ENCODE data around the gene SLC6A13.
"Not testable (repeated sequence)": the region's sequence is repeated elsewhere in the genome, so short reads cannot be mapped to it uniquely, and the experiment has no call there.

DNA sequence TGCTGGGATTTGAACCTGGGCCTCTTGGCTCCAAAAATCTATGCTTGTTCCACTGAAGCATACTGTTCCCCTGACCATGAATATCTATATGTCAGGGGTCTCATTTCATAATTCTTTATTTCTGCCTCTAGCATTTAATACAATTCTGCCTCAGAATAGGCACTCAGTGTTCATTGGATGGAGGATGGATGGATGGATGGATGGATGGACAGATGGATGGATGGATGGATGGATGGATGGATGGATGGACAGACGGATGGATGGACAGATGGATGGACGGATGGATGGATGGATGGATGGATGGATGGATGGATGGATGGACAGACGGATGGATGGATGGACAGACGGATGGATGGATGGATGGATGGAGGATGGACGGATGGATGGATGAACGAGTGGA, 45.6 kb downstream of the SLC6A13 start:
- TF ChIP-seq, protein P1, sequence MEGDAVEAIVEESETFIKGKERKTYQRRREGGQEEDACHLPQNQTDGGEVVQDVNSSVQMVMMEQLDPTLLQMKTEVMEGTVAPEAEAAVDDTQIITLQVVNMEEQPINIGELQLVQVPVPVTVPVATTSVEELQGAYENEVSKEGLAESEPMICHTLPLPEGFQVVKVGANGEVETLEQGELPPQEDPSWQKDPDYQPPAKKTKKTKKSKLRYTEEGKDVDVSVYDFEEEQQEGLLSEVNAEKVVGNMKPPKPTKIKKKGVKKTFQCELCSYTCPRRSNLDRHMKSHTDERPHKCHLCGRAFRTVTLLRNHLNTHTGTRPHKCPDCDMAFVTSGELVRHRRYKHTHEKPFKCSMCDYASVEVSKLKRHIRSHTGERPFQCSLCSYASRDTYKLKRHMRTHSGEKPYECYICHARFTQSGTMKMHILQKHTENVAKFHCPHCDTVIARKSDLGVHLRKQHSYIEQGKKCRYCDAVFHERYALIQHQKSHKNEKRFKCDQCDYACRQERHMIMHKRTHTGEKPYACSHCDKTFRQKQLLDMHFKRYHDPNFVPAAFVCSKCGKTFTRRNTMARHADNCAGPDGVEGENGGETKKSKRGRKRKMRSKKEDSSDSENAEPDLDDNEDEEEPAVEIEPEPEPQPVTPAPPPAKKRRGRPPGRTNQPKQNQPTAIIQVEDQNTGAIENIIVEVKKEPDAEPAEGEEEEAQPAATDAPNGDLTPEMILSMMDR (IDR thresholded peaks at IDR 0.05; ENCODE audit: poor library complexity, severe bottlenecking): not testable (repeated sequence)
- TF ChIP-seq, protein P2, sequence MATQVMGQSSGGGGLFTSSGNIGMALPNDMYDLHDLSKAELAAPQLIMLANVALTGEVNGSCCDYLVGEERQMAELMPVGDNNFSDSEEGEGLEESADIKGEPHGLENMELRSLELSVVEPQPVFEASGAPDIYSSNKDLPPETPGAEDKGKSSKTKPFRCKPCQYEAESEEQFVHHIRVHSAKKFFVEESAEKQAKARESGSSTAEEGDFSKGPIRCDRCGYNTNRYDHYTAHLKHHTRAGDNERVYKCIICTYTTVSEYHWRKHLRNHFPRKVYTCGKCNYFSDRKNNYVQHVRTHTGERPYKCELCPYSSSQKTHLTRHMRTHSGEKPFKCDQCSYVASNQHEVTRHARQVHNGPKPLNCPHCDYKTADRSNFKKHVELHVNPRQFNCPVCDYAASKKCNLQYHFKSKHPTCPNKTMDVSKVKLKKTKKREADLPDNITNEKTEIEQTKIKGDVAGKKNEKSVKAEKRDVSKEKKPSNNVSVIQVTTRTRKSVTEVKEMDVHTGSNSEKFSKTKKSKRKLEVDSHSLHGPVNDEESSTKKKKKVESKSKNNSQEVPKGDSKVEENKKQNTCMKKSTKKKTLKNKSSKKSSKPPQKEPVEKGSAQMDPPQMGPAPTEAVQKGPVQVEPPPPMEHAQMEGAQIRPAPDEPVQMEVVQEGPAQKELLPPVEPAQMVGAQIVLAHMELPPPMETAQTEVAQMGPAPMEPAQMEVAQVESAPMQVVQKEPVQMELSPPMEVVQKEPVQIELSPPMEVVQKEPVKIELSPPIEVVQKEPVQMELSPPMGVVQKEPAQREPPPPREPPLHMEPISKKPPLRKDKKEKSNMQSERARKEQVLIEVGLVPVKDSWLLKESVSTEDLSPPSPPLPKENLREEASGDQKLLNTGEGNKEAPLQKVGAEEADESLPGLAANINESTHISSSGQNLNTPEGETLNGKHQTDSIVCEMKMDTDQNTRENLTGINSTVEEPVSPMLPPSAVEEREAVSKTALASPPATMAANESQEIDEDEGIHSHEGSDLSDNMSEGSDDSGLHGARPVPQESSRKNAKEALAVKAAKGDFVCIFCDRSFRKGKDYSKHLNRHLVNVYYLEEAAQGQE (IDR thresholded peaks at IDR 0.05; ENCODE audit: borderline replicate concordance): not testable (repeated sequence)
- TF ChIP-seq TAF1 (IDR thresholded peaks at IDR 0.05; ENCODE audit: low read depth); EP300 (conservative IDR thresholded peaks at IDR 0.05; ENCODE audit: poor library complexity, severe bottlenecking); SMC3 (conservative IDR thresholded peaks at IDR 0.05; ENCODE audit: poor library complexity); POLR2AphosphoS5 (IDR thresholded peaks at IDR 0.05); EZH2 (IDR thresholded peaks at IDR 0.05; ENCODE audit: borderline replicate concordance, insufficient read depth, low read length, poor library complexity, severe bottlenecking): not testable (repeated sequence)

Measured in neural cell (in vitro differentiated cells).